OCI-LY7 (cell line): ENCODE data around the gene PACS1.

Experiments
- CTCF ChIP-seq: fragments of 200-600 bp; sonication (generic); conservative IDR thresholded peaks from 2 replicates; pipeline ENCODE4 v1.5.1; 2014; ENCODE audit warnings: mild to moderate bottlenecking, antibody characterized with exemption, low read length, moderate library complexity, mixed read lengths
- EZH2phosphoT487 ChIP-seq: fragments of 200-600 bp; sonication (generic); IDR thresholded peaks from 2 replicates; pipeline ENCODE4 v1.6.1; 2018; ENCODE audit warnings: low read depth, borderline replicate concordance, mild to moderate bottlenecking, mixed run types, antibody characterized with exemption, low read length, moderate library complexity, mixed read lengths

GRCh38 chr11:66183494-66184048 is 113.5 kb downstream of the PACS1 start:
- TF ChIP-seq CTCF (no peak), EZH2phosphoT487 (no peak)
